Erythroblast (primary cell): Measurements from ENCODE around the gene RPL9.

Source experiments
- GATA1 ChIP-seq: IDR thresholded peaks from 2 replicates; pipeline ENCODE4 v1.6.1; 2011; ENCODE audit warnings: low read depth, mild to moderate bottlenecking, control low read depth, low read length, moderate library complexity
- POLR2A ChIP-seq: IDR thresholded peaks from 2 replicates; pipeline ENCODE4 v1.6.1; 2011; ENCODE audit warnings: mild to moderate bottlenecking, low read length

- no peak for TF ChIP-seq POLR2A
- no peak for TF ChIP-seq GATA1
Observed at GRCh38 chr4:39502019-39502663, 43.4 kb upstream of the RPL9 start.
